Heart left ventricle (tissue), 16 donors: Measurements from ENCODE around the gene RELCH. TPM values are rescaled to one million over a fixed set of nuclear protein-coding genes. Genes with fewer than 3 reads are reported as not detected.

Experiments
- ATAC-seq, 4 donors: fragments of 200-7000 bp; cut with Tn5 transposase; one replicate each; pipeline ENCODE4 v1.9.1; 2020 to 2022; ENCODE audit warnings: moderate library complexity in 4 of 4, mild to moderate bottlenecking in 3 of 4, moderate number of reproducible peaks in 1 of 4
- DNase-seq, 5 donors: peaks; one replicate each; pipeline ENCODE4 v3.0.0-alpha.2; 2020
- H3K27ac ChIP-seq, 12 donors: fragments of 200-600 bp; sonication (generic) in 4 of 12; one replicate each; pipeline versions ENCODE4 v1.5.0 to v1.8.0; 2016 to 2022; ENCODE audit warnings: mild to moderate bottlenecking in 2 of 12
- H3K27me3 ChIP-seq, 9 donors: fragments of 200-600 bp; sonication (generic) in 2 of 9; one replicate each; pipeline versions ENCODE4 v1.5.1 to v1.8.0; 2016 to 2022; ENCODE audit warnings: mild to moderate bottlenecking in 3 of 9
- H3K36me3 ChIP-seq, 9 donors: fragments of 200-600 bp; sonication (generic) in 2 of 9; one replicate each; pipeline versions ENCODE4 v1.5.0 to v1.8.0; 2018 to 2022; ENCODE audit warnings: mild to moderate bottlenecking in 2 of 9
- H3K4me1 ChIP-seq, 12 donors: fragments of 200-600 bp; sonication (generic) in 4 of 12; one replicate each; pipeline versions ENCODE4 v1.5.0 to v1.8.0; 2016 to 2022; ENCODE audit warnings: mild to moderate bottlenecking in 3 of 12
- H3K4me3 ChIP-seq, 12 donors: fragments of 200-600 bp; sonication (generic) in 4 of 12; one replicate each; pipeline versions ENCODE4 v1.5.0 to v1.8.0; 2017 to 2022; ENCODE audit warnings: mild to moderate bottlenecking in 9 of 12, moderate library complexity in 4 of 12
- H3K9me3 ChIP-seq, 12 donors: fragments of 200-600 bp; sonication (generic) in 4 of 12; one replicate each; pipeline versions ENCODE4 v1.5.0 to v1.8.0; 2016 to 2022; ENCODE audit warnings: mild to moderate bottlenecking in 1 of 12
- POLR2A ChIP-seq, 2 donors: fragments of 450-650 bp; IDR thresholded peaks; one replicate each; pipeline ENCODE4 v1.6.1; 2017; ENCODE audit warnings: antibody characterized with exemption in 2 of 2, mild to moderate bottlenecking in 2 of 2, moderate library complexity in 2 of 2
- WGBS, 4 donors: extraction: QIAGEN DNeasy Blood & Tissue Kit in 2 of 4; methylation state at CpG; one replicate each; pipeline versions ENCODE4 v1.1.5 to v1.1.7; 2013 to 2018; 5-methylcytosine and 5-hydroxymethylcytosine counted together
- intact Hi-C, 10 donors: fragments of 100-400 bp; cut with DNase I; formaldehyde crosslinking; loops; one replicate each; pipeline versions ENCODE4 v1.11.1 to v1.14.2; 2022
- polyA plus RNA-seq, 2 donors: library from polyadenylated mRNA; stranded (reverse); fragments of 200-250 nt; gene quantifications; one replicate each; pipeline ENCODE4 v1.2.3, GENCODE V29; 2013
- total RNA-seq, 9 donors: library from RNA; depleted of rRNA in 2 of 9; stranded (reverse); fragments of >200 nt in 2 of 9; fragmentation: NEBNext Ultra II Directional in 3 of 9; extraction: Animal tissue kit (Norgen Biotek cat#: 25700) in 3 of 9; gene quantifications; one replicate each; pipeline versions ENCODE4 v1.1.0 to v1.2.4, GENCODE V29; 2016 to 2023
- TF ChIP-seq, protein P1 (sequence below), 12 donors: fragments of 200-600 bp; sonication (generic) in 4 of 12; IDR thresholded peaks; one replicate each; pipeline versions ENCODE4 v1.5.0 to v1.8.0; 2018 to 2022; ENCODE audit warnings: antibody characterized with exemption in 12 of 12, mild to moderate bottlenecking in 5 of 12
- donor health status: ischemic (EF 13 %, LVEDD 7.1; RV severe dilation, severe dysfunction).
- donor health status: healthy with polysubstance abuse.
- donor health status: DM: no; HTN: yes; CAD: no.
- donor health status: DM: no; HTN: no; CAD: no.
- donor health status: ischemic (EF 25% LVEDD 6.9; RV normal size, moderate dysfunction).
- donor health status: ischemic (EF 25% LVEDD 5.7; RV mildly dilated, moderate dysfunction).
- donor health status: healthy.
- donor health status: DM: yes; HTN: yes; CAD: no.
- donor health status: ischemic (EF 35%, LVEDD 5.7; RV mildly dilated, moderate dysfunction).
- donor health status: nonischemic (EF 11% LVEDD 7.7; RV severe dilation, severe dysfunction).
- donor health status: DM: yes; HTN: yes; CAD: no.
- donor health status: PGD.
- donor health status: ischemic (EF 29% LVEDD 5.4; RV normal size, mild dysfunction).
- donor health status: nonischemic (EF 23%, LVEDD 6.1; RV moderate dilation, normal function).

The RELCH gene
- total and polyA plus RNA-seq, 11 donors = 7.4 to 24.8 (median 14.3) TPM

- H3K36me3 ChIP-seq = peaks cover 0 to 71% (median 51%) of the 10 kb centered on the region in 9 donors
- intact Hi-C loops = no loop called here
- WGBS, 4 donors = 56 to 69% (median 63%) methylated on average over 3 of the region's 3 CpGs
These were observed 97.6 kb downstream of the RELCH start for GRCh38 chr18:62284637-62285036.

GRCh38 chr18:62285281-62285680, 98.2 kb downstream of the RELCH start:
- Histone ChIP-seq H3K4me1 (peaks cover 0 to 75% (median 6%) of the 10 kb centered on the region in 12 donors), H3K27ac (no peak overlapping the region), H3K9me3 (no peaks in the 10 kb centered on the region), H3K4me3 (no peak overlapping the region), H3K36me3 (peaks cover 0 to 69% (median 44%) of the 10 kb centered on the region in 9 donors), H3K27me3 (no peaks in the 10 kb centered on the region)
- intact Hi-C loops = no loop called here
- 95 to 97% (median 96%) methylated on average over 6 of the region's 6 CpGs for WGBS, 4 donors
- DNase-seq (no peak), ATAC-seq (no peak)
- TF ChIP-seq, protein P1, sequence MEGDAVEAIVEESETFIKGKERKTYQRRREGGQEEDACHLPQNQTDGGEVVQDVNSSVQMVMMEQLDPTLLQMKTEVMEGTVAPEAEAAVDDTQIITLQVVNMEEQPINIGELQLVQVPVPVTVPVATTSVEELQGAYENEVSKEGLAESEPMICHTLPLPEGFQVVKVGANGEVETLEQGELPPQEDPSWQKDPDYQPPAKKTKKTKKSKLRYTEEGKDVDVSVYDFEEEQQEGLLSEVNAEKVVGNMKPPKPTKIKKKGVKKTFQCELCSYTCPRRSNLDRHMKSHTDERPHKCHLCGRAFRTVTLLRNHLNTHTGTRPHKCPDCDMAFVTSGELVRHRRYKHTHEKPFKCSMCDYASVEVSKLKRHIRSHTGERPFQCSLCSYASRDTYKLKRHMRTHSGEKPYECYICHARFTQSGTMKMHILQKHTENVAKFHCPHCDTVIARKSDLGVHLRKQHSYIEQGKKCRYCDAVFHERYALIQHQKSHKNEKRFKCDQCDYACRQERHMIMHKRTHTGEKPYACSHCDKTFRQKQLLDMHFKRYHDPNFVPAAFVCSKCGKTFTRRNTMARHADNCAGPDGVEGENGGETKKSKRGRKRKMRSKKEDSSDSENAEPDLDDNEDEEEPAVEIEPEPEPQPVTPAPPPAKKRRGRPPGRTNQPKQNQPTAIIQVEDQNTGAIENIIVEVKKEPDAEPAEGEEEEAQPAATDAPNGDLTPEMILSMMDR (IDR thresholded peaks at IDR 0.05) = no peak
- no peak for TF ChIP-seq POLR2A (IDR thresholded peaks at IDR 0.05)

More at GRCh38 chr18:62284637-62285036, 97.6 kb downstream of the RELCH start:
- Histone ChIP-seq H3K4me3 (no peak overlapping the region), H3K9me3 (no peaks in the 10 kb centered on the region), H3K4me1 (peaks cover 0 to 71% (median 6%) of the 10 kb centered on the region in 12 donors), H3K27me3 (no peaks in the 10 kb centered on the region), H3K27ac (no peak overlapping the region)
- DNase-seq (no peak), ATAC-seq (no peak)
- TF ChIP-seq POLR2A (IDR thresholded peaks at IDR 0.05) = no peak
- TF ChIP-seq, protein P1 (IDR thresholded peaks at IDR 0.05) = no peak

- H3K4me3 ChIP-seq = no peak overlapping the region
- H3K27me3 ChIP-seq = no peaks in the 10 kb centered on the region
- peaks cover 0 to 77% (median 45%) of the 10 kb centered on the region in 9 donors for H3K36me3 ChIP-seq
- DNase-seq (no peak), ATAC-seq (no peak)
- peaks cover 0 to 48% (median 5%) of the 10 kb centered on the region in 12 donors for H3K4me1 ChIP-seq
- intact Hi-C loops = no loop called here
- H3K27ac ChIP-seq = peak overlapping the region in 1 of 12 donors; percentile 35
- TF ChIP-seq, protein P1 (IDR thresholded peaks at IDR 0.05) = no peak
- TF ChIP-seq POLR2A (IDR thresholded peaks at IDR 0.05) = no peak
- H3K9me3 ChIP-seq = no peaks in the 10 kb centered on the region
- 88 to 93% (median 90%) methylated on average over 2 of the region's 2 CpGs for WGBS, 4 donors
These were observed 101.0 kb downstream of the RELCH start for GRCh38 chr18:62287781-62288664.

GRCh38 chr18:62288665-62289008, 101.6 kb downstream of the RELCH start:
- H3K36me3 ChIP-seq = peaks cover 0 to 81% (median 45%) of the 10 kb centered on the region in 9 donors
- DNase-seq (no peak), ATAC-seq (no peak)
- H3K27ac ChIP-seq = no peak overlapping the region
- no peaks in the 10 kb centered on the region for H3K9me3 ChIP-seq
- TF ChIP-seq POLR2A (IDR thresholded peaks at IDR 0.05) = no peak
- TF ChIP-seq, protein P1 (IDR thresholded peaks at IDR 0.05) = no peak
- H3K4me1 ChIP-seq = peaks cover 0 to 42% (median 4%) of the 10 kb centered on the region in 12 donors
- 84 to 92% (median 90%) methylated on average over 2 of the region's 2 CpGs for WGBS, 4 donors
- no peak overlapping the region for H3K4me3 ChIP-seq
- intact Hi-C loops = no loop called here
- no peaks in the 10 kb centered on the region for H3K27me3 ChIP-seq
